HFFc6 (cell line): Measurements from ENCODE around the gene SNX8. TPM values are rescaled to one million over a fixed set of nuclear protein-coding genes. Genes with fewer than 3 reads are reported as not detected.

Experiments used
- DNase-seq: peaks from one replicate; pipeline ENCODE4 v3.0.0-alpha.2; 2018
- H3K27ac Mint-ChIP-seq: 2 replicates; pipeline ENCODE4 v1.8.0; 2020; ENCODE audit warnings: mild to moderate bottlenecking, mixed read lengths
- H3K27me3 Mint-ChIP-seq: 2 replicates; pipeline ENCODE4 v1.8.0; 2021; ENCODE audit warnings: mild to moderate bottlenecking, moderate library complexity, mixed read lengths; ENCODE audit not compliant: insufficient read depth
- H3K36me3 Mint-ChIP-seq: 2 replicates; pipeline ENCODE4 v1.8.0; 2021; ENCODE audit warnings: low read depth, mixed read lengths
- H3K4me1 Mint-ChIP-seq: 2 replicates; pipeline ENCODE4 v1.8.0; 2020; ENCODE audit warnings: low read depth, mixed read lengths
- H3K4me3 Mint-ChIP-seq: 2 replicates; pipeline ENCODE4 v1.8.0; 2020; ENCODE audit warnings: mild to moderate bottlenecking, moderate library complexity, mixed read lengths
- H3K9me3 Mint-ChIP-seq: 2 replicates; pipeline ENCODE4 v1.8.0; 2020; ENCODE audit warnings: mild to moderate bottlenecking, mixed read lengths
- total RNA-seq, 6 experiments: library from RNA; stranded (reverse); fragmentation: NEBNext Ultra II Directional; extraction: Animal tissue kit (Norgen Biotek cat#: 25700); gene quantifications; 2 replicates in 1 of 6; 3 replicates in 5 of 6; pipeline ENCODE4 v1.2.3, GENCODE V29; 2021
- TF ChIP-seq, protein P1 (sequence below): fragments of 200-600 bp; sonication (generic); IDR thresholded peaks from 2 replicates; pipeline ENCODE4 v1.5.0; 2021; ENCODE audit warnings: antibody characterized with exemption, mild to moderate bottlenecking

The SNX8 gene
- total RNA-seq, 6 experiments from 2014 or later, result 44.6 to 67.4 (median 61.9) TPM

DNA sequence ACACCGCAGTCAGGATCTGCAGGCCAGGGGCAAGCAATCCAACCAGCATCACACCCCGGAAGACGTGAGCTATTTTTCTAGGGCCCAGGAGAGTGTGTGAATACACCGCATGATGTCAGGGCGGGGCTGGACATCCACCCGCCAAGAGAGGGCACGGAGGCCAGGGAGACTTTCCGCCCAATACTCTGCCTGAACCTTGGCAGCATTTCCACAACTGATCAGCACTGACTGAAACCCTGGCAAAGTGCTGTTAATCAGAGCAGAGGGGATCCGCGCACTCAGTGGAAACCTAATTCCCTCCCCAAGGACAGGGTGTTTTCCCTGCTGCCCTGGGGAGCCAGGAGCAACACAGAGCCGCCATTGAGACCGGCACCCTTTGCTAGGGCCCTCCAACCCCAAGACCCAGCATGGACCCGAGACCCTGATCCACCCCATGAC, 89.7 kb downstream of the SNX8 start:
- DNase-seq, result no peak
- H3K36me3 Mint-ChIP-seq, result peaks cover 11% of the 10 kb centered on the region; the same call in 1 of the 2 replicates
- no peaks in the 10 kb centered on the region for H3K9me3 Mint-ChIP-seq
- H3K27ac Mint-ChIP-seq, result no peak overlapping the region
- H3K27me3 Mint-ChIP-seq, result peaks cover 2% of the 10 kb centered on the region
- TF ChIP-seq, protein P1, sequence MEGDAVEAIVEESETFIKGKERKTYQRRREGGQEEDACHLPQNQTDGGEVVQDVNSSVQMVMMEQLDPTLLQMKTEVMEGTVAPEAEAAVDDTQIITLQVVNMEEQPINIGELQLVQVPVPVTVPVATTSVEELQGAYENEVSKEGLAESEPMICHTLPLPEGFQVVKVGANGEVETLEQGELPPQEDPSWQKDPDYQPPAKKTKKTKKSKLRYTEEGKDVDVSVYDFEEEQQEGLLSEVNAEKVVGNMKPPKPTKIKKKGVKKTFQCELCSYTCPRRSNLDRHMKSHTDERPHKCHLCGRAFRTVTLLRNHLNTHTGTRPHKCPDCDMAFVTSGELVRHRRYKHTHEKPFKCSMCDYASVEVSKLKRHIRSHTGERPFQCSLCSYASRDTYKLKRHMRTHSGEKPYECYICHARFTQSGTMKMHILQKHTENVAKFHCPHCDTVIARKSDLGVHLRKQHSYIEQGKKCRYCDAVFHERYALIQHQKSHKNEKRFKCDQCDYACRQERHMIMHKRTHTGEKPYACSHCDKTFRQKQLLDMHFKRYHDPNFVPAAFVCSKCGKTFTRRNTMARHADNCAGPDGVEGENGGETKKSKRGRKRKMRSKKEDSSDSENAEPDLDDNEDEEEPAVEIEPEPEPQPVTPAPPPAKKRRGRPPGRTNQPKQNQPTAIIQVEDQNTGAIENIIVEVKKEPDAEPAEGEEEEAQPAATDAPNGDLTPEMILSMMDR, result no peak
- no peaks in the 10 kb centered on the region for H3K4me1 Mint-ChIP-seq
- H3K4me3 Mint-ChIP-seq, result no peak overlapping the region

DNA sequence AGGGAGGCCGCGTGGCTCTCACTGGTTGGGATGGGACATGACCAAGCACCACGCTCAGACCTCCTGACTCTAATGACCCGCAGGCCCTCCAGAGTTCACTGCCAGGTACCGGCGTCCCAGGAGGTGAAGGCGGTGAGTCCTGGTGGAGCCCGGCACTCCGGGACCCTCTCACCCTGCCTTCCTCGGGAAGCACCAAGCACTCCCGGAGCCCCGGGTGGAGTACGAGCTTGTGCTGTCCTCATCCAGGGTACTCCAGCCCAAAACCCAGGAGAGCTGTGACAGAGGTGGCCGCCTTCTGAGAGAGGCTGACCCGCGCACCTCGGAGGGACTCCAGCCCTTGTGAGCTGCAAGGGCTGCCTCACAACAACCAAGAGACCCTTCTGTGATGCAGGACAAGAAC, 90.9 kb downstream of the SNX8 start:
- Mint-ChIP-seq H3K36me3 (peaks cover 10% of the 10 kb centered on the region; the same call in 1 of the 2 replicates), H3K4me1 (no peaks in the 10 kb centered on the region), H3K27me3 (peaks cover 2% of the 10 kb centered on the region), H3K4me3 (no peak overlapping the region), H3K27ac (no peak overlapping the region), H3K9me3 (no peaks in the 10 kb centered on the region)
- no peak for DNase-seq
- TF ChIP-seq, protein P1, result no peak

DNA sequence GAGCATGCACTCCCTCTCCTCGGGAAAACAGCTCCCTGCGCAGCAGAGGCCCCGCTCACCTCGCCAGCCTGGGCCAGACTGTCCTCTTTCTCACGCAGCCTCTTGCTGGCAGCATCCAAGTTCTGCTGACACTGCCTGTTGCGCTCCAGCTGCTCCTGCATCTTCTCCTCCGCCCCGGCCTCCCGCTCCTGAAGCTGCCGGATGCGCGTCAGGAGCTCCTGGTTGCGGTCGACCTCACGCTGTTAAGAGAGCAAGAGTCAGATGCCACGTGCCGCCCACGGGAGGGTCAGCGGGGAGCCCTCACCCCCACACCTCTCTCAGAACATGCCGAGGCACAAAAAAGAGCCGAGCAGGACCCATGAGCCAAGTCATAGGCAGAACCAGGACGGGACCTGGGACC, 91.7 kb downstream of the SNX8 start:
- TF ChIP-seq, protein P1, result no peak
- Mint-ChIP-seq H3K4me1 (no peaks in the 10 kb centered on the region), H3K27me3 (peaks cover 2% of the 10 kb centered on the region)

DNA sequence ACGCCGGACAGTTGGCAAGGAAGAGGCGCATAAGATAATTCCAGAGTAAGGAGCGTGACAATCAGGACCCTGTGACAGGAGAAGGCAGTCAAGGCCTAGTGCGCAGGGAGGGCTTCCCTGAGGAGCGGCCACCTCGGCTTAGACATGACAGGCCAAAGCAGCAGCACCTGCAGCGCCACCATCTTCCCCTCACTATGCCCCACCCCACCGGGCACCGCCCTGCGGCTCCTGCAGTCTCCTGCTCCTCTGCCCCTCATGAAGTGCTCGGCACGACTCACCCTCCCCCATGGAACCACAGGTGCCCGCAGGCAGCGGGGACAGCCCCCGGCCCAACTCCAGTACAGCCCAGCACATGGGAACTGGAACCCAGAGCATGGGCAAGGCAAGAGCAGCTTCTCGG, 93.3 kb downstream of the SNX8 start:
- Mint-ChIP-seq H3K36me3 (peaks cover 13% of the 10 kb centered on the region), H3K9me3 (no peaks in the 10 kb centered on the region), H3K27me3 (peaks cover 4% of the 10 kb centered on the region), H3K27ac (no peak overlapping the region), H3K4me1 (no peaks in the 10 kb centered on the region), H3K4me3 (no peak overlapping the region)
- TF ChIP-seq, protein P1, result no peak
- no peak for DNase-seq

More for the DNA sequence above, 91.7 kb downstream of the SNX8 start:
- no peak for DNase-seq
- Mint-ChIP-seq H3K9me3 (no peaks in the 10 kb centered on the region), H3K36me3 (peaks cover 10% of the 10 kb centered on the region; the same call in 1 of the 2 replicates), H3K27ac (no peak overlapping the region), H3K4me3 (no peak overlapping the region)

DNA sequence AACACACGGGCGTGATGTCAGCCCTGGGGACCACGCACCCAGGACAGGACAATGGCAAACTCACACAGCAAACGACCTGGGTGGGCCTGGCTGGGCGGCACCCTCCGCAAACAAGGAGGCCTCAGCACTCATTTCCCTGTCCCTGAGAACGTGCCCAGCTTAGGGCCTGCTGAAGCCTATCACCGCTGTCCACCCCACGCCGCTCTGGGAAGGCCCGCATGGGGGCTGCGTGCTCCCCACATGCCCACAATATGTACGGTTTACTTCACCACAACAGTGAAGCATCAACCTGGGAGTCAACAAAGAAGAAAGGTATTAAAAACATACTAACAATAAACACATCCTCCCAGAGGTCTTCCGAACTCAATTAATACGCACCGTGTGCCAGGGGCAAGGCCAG, 93.7 kb downstream of the SNX8 start:
- H3K9me3 Mint-ChIP-seq, result no peaks in the 10 kb centered on the region
- no peak overlapping the region for H3K27ac Mint-ChIP-seq
- no peak overlapping the region for H3K4me3 Mint-ChIP-seq
- peaks cover 4% of the 10 kb centered on the region for H3K27me3 Mint-ChIP-seq
- no peak for DNase-seq
- no peaks in the 10 kb centered on the region for H3K4me1 Mint-ChIP-seq
- TF ChIP-seq, protein P1, result no peak
- peaks cover 13% of the 10 kb centered on the region for H3K36me3 Mint-ChIP-seq

DNA sequence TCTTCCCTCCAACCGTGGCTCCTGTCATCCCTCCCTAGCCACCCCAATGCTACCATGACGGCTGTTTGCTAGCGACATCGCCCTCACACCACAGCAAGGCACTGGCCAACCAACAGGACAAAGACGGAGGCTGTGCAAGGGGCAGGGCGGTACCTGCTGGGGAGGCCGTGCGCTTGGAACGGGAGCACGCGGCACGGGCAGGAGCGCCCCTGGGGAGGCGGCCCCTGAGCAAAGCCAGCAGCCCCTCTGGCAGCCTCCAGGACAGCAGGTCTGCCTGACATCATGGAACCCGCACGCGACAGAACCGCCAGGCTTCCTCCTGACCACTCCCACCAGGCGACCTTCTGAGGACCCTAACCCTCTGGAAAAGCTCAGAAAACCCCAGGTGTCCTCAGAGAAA, 94.2 kb downstream of the SNX8 start:
- no peak for DNase-seq
- Mint-ChIP-seq H3K27me3 (peaks cover 2% of the 10 kb centered on the region), H3K27ac (no peak overlapping the region), H3K4me3 (no peak overlapping the region), H3K4me1 (no peaks in the 10 kb centered on the region), H3K36me3 (peaks cover 13% of the 10 kb centered on the region), H3K9me3 (no peaks in the 10 kb centered on the region)
- TF ChIP-seq, protein P1, result no peak
